ENCODE results near the gene MRPL41.

DNA sequence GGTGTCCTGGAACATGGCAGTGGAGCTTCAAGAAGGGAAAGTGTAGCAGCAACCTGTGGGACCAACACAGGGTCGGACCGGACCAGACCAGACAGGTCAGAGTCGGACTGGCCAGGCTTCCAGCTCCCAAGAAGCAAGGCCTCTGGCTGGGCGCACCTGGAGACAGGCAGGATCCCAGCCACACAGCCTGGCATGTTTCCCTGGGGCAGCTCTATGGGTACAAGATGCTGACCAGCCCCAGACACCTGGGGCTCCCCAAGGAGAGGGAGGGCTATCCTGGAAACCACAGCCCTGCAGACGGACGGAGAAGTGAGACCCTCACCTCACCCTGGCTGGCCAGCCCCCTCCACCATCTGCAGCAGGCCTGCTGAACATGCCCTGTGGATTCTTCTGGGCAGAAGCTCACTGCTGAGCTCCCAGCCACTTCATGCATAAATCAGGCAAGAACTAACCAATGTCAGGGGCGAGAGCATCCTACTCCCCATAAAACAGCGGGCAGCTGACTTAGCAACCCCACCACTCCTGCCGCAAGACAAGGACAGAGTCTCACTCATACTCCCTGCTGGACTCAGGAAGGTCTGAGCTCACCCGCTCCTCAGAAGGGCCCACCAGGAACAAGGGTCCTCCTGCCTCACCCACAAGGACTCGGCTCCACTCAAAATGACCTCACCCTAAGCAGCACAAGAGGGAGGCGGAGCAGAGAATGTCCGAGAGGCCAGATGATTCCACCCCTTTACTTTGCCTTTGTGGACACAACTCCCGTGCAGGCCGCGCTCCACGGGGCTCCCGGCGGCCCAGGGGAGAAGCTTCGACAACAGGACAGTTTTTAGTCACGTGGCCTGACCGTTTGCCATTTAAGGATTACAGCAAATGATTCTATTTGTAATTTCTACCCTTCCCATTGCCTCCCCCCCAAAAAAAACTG lies 29.9 kb downstream of the MRPL41 start:
- TF ChIP-seq, protein P1, sequence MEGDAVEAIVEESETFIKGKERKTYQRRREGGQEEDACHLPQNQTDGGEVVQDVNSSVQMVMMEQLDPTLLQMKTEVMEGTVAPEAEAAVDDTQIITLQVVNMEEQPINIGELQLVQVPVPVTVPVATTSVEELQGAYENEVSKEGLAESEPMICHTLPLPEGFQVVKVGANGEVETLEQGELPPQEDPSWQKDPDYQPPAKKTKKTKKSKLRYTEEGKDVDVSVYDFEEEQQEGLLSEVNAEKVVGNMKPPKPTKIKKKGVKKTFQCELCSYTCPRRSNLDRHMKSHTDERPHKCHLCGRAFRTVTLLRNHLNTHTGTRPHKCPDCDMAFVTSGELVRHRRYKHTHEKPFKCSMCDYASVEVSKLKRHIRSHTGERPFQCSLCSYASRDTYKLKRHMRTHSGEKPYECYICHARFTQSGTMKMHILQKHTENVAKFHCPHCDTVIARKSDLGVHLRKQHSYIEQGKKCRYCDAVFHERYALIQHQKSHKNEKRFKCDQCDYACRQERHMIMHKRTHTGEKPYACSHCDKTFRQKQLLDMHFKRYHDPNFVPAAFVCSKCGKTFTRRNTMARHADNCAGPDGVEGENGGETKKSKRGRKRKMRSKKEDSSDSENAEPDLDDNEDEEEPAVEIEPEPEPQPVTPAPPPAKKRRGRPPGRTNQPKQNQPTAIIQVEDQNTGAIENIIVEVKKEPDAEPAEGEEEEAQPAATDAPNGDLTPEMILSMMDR (IDR thresholded peaks at IDR 0.05), result no peak
- no peak for TF ChIP-seq HEYL (CRISPR knock-in tag; IDR thresholded peaks at IDR 0.05)
- TF ChIP-seq FOSL2 (IDR thresholded peaks at IDR 0.05), result no peak
- no peak for TF ChIP-seq FOSL2 (CRISPR knock-in tag; IDR thresholded peaks at IDR 0.05)
- TF ChIP-seq ZSCAN20 (CRISPR knock-in tag; IDR thresholded peaks at IDR 0.05), result no peak
- TF ChIP-seq POLR2A (IDR thresholded peaks at IDR 0.05; ENCODE audit: low read length), result no peak
- no peak for TF ChIP-seq MAFK (IDR thresholded peaks at IDR 0.05; ENCODE audit: partially characterized antibody)
- TF ChIP-seq, protein P2, sequence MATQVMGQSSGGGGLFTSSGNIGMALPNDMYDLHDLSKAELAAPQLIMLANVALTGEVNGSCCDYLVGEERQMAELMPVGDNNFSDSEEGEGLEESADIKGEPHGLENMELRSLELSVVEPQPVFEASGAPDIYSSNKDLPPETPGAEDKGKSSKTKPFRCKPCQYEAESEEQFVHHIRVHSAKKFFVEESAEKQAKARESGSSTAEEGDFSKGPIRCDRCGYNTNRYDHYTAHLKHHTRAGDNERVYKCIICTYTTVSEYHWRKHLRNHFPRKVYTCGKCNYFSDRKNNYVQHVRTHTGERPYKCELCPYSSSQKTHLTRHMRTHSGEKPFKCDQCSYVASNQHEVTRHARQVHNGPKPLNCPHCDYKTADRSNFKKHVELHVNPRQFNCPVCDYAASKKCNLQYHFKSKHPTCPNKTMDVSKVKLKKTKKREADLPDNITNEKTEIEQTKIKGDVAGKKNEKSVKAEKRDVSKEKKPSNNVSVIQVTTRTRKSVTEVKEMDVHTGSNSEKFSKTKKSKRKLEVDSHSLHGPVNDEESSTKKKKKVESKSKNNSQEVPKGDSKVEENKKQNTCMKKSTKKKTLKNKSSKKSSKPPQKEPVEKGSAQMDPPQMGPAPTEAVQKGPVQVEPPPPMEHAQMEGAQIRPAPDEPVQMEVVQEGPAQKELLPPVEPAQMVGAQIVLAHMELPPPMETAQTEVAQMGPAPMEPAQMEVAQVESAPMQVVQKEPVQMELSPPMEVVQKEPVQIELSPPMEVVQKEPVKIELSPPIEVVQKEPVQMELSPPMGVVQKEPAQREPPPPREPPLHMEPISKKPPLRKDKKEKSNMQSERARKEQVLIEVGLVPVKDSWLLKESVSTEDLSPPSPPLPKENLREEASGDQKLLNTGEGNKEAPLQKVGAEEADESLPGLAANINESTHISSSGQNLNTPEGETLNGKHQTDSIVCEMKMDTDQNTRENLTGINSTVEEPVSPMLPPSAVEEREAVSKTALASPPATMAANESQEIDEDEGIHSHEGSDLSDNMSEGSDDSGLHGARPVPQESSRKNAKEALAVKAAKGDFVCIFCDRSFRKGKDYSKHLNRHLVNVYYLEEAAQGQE (IDR thresholded peaks at IDR 0.05), result no peak
- TF ChIP-seq, protein P3, sequence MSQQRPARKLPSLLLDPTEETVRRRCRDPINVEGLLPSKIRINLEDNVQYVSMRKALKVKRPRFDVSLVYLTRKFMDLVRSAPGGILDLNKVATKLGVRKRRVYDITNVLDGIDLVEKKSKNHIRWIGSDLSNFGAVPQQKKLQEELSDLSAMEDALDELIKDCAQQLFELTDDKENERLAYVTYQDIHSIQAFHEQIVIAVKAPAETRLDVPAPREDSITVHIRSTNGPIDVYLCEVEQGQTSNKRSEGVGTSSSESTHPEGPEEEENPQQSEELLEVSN (IDR thresholded peaks at IDR 0.05; ENCODE audit: borderline replicate concordance, low read depth), result no peak
- TF ChIP-seq, protein P4, sequence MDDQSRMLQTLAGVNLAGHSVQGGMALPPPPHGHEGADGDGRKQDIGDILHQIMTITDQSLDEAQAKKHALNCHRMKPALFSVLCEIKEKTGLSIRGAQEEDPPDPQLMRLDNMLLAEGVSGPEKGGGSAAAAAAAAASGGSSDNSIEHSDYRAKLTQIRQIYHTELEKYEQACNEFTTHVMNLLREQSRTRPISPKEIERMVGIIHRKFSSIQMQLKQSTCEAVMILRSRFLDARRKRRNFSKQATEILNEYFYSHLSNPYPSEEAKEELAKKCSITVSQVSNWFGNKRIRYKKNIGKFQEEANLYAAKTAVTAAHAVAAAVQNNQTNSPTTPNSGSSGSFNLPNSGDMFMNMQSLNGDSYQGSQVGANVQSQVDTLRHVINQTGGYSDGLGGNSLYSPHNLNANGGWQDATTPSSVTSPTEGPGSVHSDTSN (IDR thresholded peaks at IDR 0.05), result no peak
- TF ChIP-seq, protein P5, sequence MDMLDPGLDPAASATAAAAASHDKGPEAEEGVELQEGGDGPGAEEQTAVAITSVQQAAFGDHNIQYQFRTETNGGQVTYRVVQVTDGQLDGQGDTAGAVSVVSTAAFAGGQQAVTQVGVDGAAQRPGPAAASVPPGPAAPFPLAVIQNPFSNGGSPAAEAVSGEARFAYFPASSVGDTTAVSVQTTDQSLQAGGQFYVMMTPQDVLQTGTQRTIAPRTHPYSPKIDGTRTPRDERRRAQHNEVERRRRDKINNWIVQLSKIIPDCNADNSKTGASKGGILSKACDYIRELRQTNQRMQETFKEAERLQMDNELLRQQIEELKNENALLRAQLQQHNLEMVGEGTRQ (IDR thresholded peaks at IDR 0.05), result no peak
- TF ChIP-seq, protein P6, sequence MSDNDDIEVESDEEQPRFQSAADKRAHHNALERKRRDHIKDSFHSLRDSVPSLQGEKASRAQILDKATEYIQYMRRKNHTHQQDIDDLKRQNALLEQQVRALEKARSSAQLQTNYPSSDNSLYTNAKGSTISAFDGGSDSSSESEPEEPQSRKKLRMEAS (IDR thresholded peaks at IDR 0.05), result no peak
- no peak for TF ChIP-seq KDM1A (IDR thresholded peaks at IDR 0.05; ENCODE audit: low read depth)
